ENCODE data around the gene PARP11.

Gene PARP11

GRCh38 chr12:3872800-3873636, at the start of gene PARP11:
PARP11 (minus strand) TSS chr12:3873399; CDS start chr12:3873229, 170 bp downstream.
- DNase-seq = peak; percentile 95

GRCh38 chr12:3922033-3922432, 48.8 kb upstream of the PARP11 start:
- DNase-seq = no peak

GRCh38 chr12:3921526-3921925, 48.3 kb upstream of the PARP11 start:
- no peak for DNase-seq

- no peak for DNase-seq
These were observed 47.9 kb upstream of the PARP11 start for GRCh38 chr12:3921151-3921471.

GRCh38 chr12:3920351-3921150, 47.4 kb upstream of the PARP11 start:
- DNase-seq = no peak

GRCh38 chr12:3913278-3913677, 40.1 kb upstream of the PARP11 start:
- DNase-seq = no peak

- DNase-seq = no peak
These were observed 39.7 kb upstream of the PARP11 start for GRCh38 chr12:3912863-3913262.

GRCh38 chr12:3911409-3911808, 38.2 kb upstream of the PARP11 start:
- no peak for DNase-seq

GRCh38 chr12:3905664-3906063, 32.5 kb upstream of the PARP11 start:
- DNase-seq = no peak

GRCh38 chr12:3904999-3905398, 31.8 kb upstream of the PARP11 start:
- DNase-seq = no peak

- DNase-seq = no peak
These were observed 29.7 kb upstream of the PARP11 start for GRCh38 chr12:3902921-3903320.

- no peak for DNase-seq
These were observed 27.9 kb upstream of the PARP11 start for GRCh38 chr12:3901116-3901515.

- no peak for DNase-seq
These were observed 25.6 kb upstream of the PARP11 start for GRCh38 chr12:3898756-3899155.

- no peak for DNase-seq
These were observed 24.3 kb upstream of the PARP11 start for GRCh38 chr12:3897371-3897971.

- DNase-seq = no peak
These were observed 23.7 kb upstream of the PARP11 start for GRCh38 chr12:3896801-3897351.

GRCh38 chr12:3896356-3896755, 23.2 kb upstream of the PARP11 start:
- DNase-seq = no peak

- DNase-seq = no peak
These were observed 19.4 kb upstream of the PARP11 start for GRCh38 chr12:3892631-3893030.

GRCh38 chr12:3891201-3891600, 18.0 kb upstream of the PARP11 start:
- no peak for DNase-seq

- DNase-seq = no peak
These were observed 15.5 kb upstream of the PARP11 start for GRCh38 chr12:3888659-3889058.

GRCh38 chr12:3885277-3886094, 12.3 kb upstream of the PARP11 start:
- DNase-seq = peak; percentile 49

- DNase-seq = no peak
These were observed 11.5 kb upstream of the PARP11 start for GRCh38 chr12:3884671-3885070.

GRCh38 chr12:3882896-3883564, 9.8 kb upstream of the PARP11 start:
- peak; percentile 8 for DNase-seq

All from fibroblast of skin of right quadriceps (primary cell).